ENCODE results near the gene IRF2.

Gene IRF2

GRCh38 chr4:184479516-184479950 lies 5.2 kb upstream of the IRF2 start:
- Histone ChIP-seq H3K9me3 (no peaks in the 10 kb centered on the region), H3K4me3 (ENCODE audit: low read depth in 1 of 2, low read length in 1 of 2) (peak overlapping the region; percentile 0 to 10), H3K36me3 (no peaks in the 10 kb centered on the region), H3K4me1 (ENCODE audit: control insufficient read depth in 1 of 2, insufficient read depth in 1 of 2, low read depth in 1 of 2, low read length in 1 of 2) (peaks cover 38 to 66% of the 10 kb centered on the region in 2 experiments), H3K27ac (peak overlapping the region; percentile 79), H3K27me3 (no peaks in the 10 kb centered on the region)
- no peak for TF ChIP-seq CTCF (IDR thresholded peaks at IDR 0.05)

DNA sequence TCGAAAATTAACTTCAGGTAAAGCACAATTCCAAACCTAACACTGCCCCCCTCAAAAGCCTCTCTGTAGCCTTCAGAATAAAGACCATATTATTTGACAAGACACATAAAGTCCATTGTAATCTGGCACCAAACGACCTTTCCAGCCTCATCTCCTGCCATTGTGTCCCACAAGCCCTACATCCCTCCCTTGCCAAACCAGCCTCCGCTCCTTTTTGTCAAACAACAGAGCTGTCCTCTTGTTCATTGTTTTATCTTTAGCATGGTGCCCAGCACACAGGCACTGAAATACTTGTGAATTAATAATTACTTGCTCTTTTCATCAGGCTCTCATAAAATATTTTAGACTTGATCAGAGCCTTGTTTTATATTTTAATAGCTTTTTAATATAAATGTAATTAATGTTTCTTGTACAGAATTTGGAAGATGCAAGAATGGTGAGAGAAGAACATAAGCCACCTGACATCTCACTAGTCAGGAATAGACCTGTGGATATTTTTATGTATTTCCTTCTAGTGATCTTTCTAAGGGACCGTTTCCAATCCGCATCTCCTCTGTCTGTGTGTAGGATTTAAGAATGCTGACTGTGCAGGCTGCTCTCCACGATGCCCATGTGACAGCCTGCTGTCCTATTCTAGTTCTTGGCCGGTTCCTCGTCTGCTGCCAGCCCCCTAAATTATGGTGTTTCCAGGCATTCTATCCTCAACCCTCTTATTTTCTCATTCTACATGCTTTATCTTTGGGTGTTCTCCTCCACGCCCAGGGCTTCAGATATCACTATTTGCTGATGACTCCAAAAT lies 3.0 kb upstream of the IRF2 start:
- peak overlapping the region; percentile 96 to 100 for H3K4me3 ChIP-seq (ENCODE audit: low read depth in 1 of 2, low read length in 1 of 2)
- H3K9me3 ChIP-seq = no peaks in the 10 kb centered on the region
- no peak for TF ChIP-seq CTCF (IDR thresholded peaks at IDR 0.05)
- peaks cover 40 to 67% of the 10 kb centered on the region in 2 experiments for H3K4me1 ChIP-seq (ENCODE audit: control insufficient read depth in 1 of 2, insufficient read depth in 1 of 2, low read depth in 1 of 2, low read length in 1 of 2)
- no peaks in the 10 kb centered on the region for H3K36me3 ChIP-seq
- H3K27me3 ChIP-seq = no peaks in the 10 kb centered on the region
- peak overlapping the region; percentile 100 for H3K27ac ChIP-seq

GRCh38 chr4:184476695-184477094 lies 2.3 kb upstream of the IRF2 start:
- H3K27ac ChIP-seq = peak overlapping the region; percentile 100
- no peaks in the 10 kb centered on the region for H3K36me3 ChIP-seq
- H3K27me3 ChIP-seq = no peaks in the 10 kb centered on the region
- peak overlapping the region; percentile 96 to 100 for H3K4me3 ChIP-seq (ENCODE audit: low read depth in 1 of 2, low read length in 1 of 2)
- no peaks in the 10 kb centered on the region for H3K9me3 ChIP-seq
- H3K4me1 ChIP-seq (ENCODE audit: control insufficient read depth in 1 of 2, insufficient read depth in 1 of 2, low read depth in 1 of 2, low read length in 1 of 2) = peaks cover 47 to 69% of the 10 kb centered on the region in 2 experiments
- no peak for TF ChIP-seq CTCF (IDR thresholded peaks at IDR 0.05)

GRCh38 chr4:184475498-184475897 lies 1.1 kb upstream of the IRF2 start:
- H3K4me1 ChIP-seq (ENCODE audit: control insufficient read depth in 1 of 2, insufficient read depth in 1 of 2, low read depth in 1 of 2, low read length in 1 of 2) = peaks cover 58 to 73% of the 10 kb centered on the region in 2 experiments
- no peaks in the 10 kb centered on the region for H3K9me3 ChIP-seq
- H3K36me3 ChIP-seq = no peaks in the 10 kb centered on the region
- no peak for TF ChIP-seq CTCF (IDR thresholded peaks at IDR 0.05)
- peak overlapping the region; percentile 96 to 100 for H3K4me3 ChIP-seq (ENCODE audit: low read depth in 1 of 2, low read length in 1 of 2)
- no peaks in the 10 kb centered on the region for H3K27me3 ChIP-seq
- peak overlapping the region; percentile 100 for H3K27ac ChIP-seq

DNA sequence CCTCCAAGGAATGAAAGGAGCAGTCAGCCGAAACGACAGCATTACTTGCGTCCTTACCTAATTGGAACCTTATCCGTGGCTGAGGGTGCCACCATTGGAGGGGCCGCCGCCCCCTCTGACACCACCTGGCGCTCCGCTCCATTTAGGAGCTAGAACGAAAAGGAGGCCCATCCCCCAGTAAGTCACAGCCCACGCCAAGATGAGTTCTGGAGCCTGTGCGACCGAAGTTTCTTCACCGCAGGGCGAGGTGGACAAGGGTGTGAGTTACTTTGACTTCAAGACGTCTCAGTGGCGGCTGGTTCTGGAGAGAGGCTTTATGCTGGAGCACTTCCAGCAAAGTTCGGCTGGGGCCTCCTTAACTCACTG lies 729 bp upstream of the IRF2 start:
- Histone ChIP-seq H3K4me3 (ENCODE audit: low read depth in 1 of 2, low read length in 1 of 2) (peak overlapping the region; percentile 96 to 100), H3K4me1 (ENCODE audit: control insufficient read depth in 1 of 2, insufficient read depth in 1 of 2, low read depth in 1 of 2, low read length in 1 of 2) (peaks cover 57 to 73% of the 10 kb centered on the region in 2 experiments)

More for the DNA sequence above, 729 bp upstream of the IRF2 start:
- Histone ChIP-seq H3K9me3 (no peaks in the 10 kb centered on the region), H3K36me3 (peaks cover 3% of the 10 kb centered on the region), H3K27ac (peak overlapping the region; percentile 100), H3K27me3 (no peaks in the 10 kb centered on the region)
- no peak for TF ChIP-seq CTCF (IDR thresholded peaks at IDR 0.05)

Data from neutrophil (primary cell).